GM18951 (cell line): ENCODE measurements around the gene C1orf35.
"Not testable (repeated sequence)": the region's sequence is repeated elsewhere in the genome, so short reads cannot be mapped to it uniquely, and the experiment has no call there.

Experiments used
- POLR2A ChIP-seq: IDR thresholded peaks from 4 replicates; pipeline ENCODE4 v1.6.1; 2011; ENCODE audit warnings: mild to moderate bottlenecking; ENCODE audit not compliant: insufficient read length, insufficient read depth; ENCODE audit errors: extremely low read depth
- in situ Hi-C: fragments of 300-500 bp; cut with MboI; formaldehyde crosslinking; loops from one replicate; pipeline ENCODE4 v1.12.0; 2022; ENCODE audit warnings: low sequenced_read_pairs, mixed read lengths, inconsistent platforms; ENCODE audit not compliant: unreplicated experiment

C1orf35 gene

DNA sequence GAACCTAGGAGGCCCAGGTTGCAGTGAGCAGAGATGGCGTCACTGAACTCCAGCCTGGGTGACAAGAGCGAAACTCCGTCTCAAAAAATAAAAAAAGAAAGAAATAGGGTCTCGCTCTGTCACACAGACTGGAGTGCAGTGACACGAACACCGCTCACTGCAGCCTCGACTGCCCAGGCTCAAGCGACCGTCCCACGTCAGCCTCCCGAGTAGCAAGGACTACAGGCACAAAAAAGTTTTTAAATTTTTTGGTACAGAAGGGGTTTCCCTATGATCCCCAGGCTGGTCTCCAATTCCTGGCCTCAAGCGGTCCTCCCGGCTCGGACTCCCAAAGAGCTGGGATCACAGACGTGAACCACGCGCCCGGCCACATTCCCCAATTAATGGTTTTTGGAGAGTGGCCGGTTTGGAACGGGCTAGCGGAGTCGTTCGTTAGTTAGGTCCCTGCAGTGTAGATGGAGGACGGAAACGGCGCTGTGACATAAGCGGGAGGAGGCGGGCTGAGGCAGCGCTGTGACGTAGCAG is 36.3 kb upstream of the C1orf35 start:
- TF ChIP-seq POLR2A: no peak
- in situ Hi-C loops: no loop called here

DNA sequence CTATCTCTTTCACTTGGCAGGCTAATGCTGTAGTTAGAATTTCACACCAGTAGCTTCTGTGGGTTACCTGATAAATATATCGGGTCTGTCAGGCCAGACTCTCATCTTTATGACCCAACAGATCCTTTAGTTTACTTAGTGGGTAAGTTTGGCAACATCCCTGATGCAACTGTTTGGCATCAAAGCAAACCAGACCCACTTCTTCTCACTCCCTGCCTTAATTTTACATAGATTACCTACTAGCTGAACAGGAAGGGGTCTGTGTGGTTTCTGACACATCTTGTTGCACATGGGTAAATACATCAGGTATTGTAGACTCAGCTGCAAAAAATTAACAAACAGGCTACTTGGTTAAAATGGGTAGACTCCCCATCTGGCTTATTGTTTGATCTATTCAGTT is 33.8 kb upstream of the C1orf35 start:
- in situ Hi-C loops: no loop called here
- no peak for TF ChIP-seq POLR2A

DNA sequence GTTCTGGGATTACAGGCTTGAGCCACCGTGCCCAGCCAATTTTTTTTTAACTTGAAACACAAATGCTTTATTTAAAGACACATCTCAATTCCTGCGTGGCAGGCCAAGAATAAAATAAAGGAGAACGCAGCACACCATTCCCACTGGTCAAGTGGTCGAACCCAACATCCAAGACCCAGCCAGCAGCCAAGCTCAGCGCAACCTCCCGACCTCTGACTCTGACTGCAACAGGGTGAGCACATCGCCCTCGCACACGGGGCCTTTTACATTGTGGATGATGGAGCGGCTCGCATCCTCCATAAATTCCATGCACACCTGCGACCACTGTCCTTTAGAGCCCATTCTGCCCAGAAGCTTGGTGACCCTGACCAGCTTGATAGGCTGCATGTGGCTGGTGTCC is 31.5 kb upstream of the C1orf35 start:
- in situ Hi-C loops: no loop called here

DNA sequence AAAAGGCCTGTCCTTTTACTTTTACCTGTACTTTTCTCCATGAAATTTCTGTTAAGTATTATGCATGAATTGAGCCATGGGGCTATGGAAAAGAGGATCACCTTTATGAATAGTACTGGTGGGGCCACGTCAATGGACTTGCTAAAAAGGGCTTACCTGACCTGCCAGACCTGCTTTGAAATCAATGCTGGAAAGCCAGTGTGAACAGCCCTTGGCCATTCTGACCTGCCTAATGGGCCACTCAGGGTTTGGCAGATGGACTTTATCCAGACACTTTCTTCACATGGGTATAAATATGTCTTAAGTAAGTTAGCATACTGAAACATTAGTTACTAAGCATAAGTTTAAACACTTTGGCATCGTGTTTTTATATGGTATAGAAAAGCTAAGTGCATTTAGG is 28.6 kb upstream of the C1orf35 start:
- in situ Hi-C loops: no loop called here
- no peak for TF ChIP-seq POLR2A

More for the DNA sequence above, 31.5 kb upstream of the C1orf35 start:
- no peak for TF ChIP-seq POLR2A

DNA sequence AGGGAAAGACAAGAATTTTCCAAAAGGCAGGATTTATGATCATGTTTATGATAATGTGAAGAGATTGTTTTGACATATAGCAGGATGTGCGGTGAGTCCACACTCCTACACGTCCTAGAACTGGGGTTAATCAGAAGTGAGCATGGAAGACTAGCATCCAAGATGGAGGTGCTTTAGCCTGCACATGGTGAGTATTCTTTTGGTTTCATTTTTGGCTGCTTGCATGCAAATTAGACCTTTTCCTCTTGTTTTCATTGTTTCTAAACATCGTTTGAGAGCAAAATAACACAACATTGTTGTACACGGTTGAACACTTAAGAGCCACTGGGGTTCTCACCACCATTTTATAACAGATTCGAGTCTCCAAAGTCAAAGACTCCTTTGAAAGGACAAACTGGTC is 22.1 kb upstream of the C1orf35 start:
- TF ChIP-seq POLR2A: no peak
- in situ Hi-C loops: no loop called here

DNA sequence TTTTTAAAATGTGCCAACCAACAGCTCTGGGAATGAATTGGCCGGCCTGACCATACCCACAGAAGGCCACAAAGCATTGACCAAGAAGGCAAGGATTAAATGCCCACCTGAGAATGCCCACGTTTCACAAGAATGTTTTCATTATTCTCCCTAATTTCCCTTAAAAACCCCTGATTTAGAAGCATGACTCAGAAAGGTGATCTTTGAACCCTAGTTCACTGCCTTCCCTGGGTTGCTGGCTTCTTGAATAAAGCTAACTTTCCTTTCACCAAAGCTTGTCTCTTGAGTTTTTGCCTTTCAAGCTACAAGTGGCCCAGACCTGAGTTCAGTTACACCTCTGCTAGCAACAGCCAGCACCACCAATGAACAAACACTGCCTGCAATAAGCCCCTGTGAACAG is 20.4 kb upstream of the C1orf35 start:
- TF ChIP-seq POLR2A: no peak
- in situ Hi-C loops: no loop called here

DNA sequence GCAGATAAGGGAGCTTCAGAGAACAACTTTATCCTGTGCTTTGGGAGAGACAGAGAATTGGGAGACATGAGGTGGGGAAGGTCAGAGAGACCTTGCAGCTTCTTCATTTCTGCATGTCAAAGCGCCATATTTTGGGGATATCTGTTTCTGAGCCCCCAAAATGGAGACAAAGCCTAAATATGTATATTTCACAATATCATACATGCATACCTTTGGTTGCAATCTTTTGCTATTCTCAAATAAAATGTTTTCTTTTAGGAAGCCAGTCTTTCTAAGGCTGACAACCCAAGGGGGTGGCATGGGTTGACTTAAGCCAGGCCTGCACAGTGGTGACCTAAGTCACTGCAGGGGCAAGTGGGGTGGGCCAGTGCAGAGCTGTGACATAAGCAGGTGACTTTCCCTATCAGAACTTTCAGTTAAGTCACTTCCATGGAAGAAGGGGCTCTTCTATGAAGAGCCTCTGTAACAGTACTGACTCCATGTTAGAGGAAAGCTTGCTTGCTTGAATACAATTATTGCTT is 19.9 kb upstream of the C1orf35 start:
- no peak for TF ChIP-seq POLR2A
- in situ Hi-C loops: no loop called here

DNA sequence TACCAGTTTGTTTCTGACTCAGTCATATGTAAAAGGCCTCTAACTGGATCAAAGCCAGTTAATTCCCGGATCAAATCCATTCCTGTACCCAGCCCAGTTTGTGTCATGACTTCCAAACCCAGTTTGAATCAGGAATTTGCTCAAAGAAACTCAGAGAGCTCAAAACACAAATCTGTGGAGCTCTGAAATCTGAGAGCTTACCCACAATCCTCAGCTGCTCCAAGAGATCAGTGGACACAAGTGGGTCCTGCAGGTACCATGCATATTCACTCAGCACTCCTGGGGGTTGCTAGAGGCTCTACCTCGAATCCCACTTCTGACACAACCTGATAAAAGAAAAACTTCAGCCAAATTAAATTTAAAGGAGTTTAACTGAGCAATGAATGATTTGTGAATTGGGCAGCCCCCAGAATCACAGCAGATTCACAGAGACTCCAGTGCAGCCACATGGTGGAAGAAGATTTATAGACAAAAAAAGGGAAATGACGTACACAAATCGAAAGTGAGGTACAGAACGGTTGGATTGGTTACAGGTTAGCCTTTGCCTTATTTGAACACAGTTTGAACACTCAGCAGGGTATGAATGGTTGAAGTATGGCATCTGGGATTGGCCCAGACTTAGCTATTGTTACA is 17.8 kb upstream of the C1orf35 start:
- in situ Hi-C loops: no loop called here
- no peak for TF ChIP-seq POLR2A

DNA sequence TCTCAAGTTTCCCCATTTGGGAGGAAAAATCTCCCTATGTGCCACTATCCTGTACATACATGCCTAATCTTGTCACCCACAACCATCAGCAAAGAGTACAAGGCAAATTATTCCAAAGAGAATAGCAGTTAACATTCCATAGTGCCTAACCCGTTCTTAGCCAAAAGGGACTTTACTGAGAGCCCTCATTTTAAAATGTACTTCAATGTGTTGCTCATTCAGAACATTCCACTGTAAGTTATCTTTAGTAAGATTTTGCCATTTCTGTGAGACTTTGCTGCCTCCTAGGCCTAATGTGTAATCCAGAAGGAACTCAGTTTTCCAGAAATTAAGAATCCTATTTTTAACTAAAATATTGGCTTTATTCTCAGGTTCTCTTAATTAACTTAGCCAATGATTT is 17.2 kb upstream of the C1orf35 start:
- no peak for TF ChIP-seq POLR2A
- in situ Hi-C loops: no loop called here

DNA sequence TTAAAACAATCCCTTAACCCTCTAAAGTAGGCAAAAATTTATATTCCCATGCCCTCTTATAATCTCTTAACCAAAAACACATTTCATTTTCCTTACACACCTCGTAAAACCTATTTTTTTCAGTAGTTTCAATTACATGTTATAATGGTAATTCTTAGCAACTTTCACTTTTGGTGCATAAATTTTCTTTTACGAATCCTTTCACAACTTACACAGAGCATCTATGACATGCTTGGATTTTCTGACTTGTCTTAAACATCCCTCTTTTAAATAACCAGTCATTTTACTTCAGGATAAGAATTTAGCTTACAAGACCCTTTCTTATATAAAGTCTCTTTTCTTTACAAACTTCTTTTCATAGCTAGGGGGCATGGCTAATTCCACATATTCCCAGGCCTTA is 14.9 kb upstream of the C1orf35 start:
- in situ Hi-C loops: no loop called here

DNA sequence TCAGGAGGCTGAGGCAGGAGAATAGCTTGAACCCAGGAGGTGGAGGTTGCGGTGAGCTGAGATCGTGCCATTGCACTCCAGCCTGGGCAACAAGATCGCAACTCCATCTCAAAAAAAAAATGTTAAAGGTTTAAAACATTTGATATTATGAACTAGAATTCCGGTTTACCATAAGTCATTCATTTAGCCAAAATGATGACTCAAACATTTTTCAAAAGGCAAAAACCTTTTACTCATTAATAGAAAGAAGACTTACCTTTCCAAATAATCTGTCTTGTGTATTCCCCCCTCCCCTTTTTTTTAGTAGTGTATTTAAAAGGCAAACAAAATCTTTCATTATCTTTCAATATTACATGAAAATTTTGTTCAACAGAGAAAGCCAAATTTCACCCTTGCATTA is 14.2 kb upstream of the C1orf35 start:
- in situ Hi-C loops: no loop called here
- no peak for TF ChIP-seq POLR2A

More for the DNA sequence above, 14.9 kb upstream of the C1orf35 start:
- TF ChIP-seq POLR2A: no peak

DNA sequence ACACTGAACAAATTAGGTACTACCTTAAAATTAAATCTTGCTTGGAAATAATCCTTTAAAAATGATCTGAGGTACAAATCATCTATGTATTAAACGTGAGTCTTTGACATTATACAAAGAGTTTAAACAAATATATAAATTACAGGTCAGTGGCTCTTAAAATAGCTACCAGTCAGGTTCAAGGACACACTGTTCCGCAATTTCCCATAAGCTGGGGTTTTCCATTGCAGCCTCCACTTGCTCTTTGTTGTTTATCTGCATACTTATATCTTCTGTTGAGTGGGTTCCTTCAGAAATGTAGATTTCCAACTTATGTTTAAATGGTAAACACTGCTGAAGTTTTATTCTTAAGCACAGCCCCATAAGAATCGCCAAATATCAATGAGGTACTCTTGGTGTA is 11.7 kb upstream of the C1orf35 start:
- in situ Hi-C loops: no loop called here
- no peak for TF ChIP-seq POLR2A

DNA sequence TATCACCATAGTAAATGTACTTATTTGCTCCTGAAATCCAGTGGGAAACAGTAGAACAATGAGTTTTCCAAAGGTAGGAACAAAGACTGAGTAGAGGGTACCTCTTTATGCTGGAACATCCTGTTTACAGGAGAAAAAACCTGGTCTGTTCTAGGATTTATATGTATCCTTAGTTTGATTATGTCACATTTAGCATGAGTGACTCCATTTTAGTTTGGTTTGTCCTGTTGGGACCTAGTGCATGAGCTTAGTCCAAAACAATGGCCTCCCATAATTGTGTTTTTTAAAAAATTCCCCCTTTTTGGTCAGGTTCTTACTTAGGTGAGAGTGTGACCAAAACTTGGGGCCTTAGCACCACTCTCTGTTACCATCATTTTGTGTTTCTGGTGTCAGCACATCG is 9.5 kb upstream of the C1orf35 start:
- no peak for TF ChIP-seq POLR2A
- in situ Hi-C loops: no loop called here

DNA sequence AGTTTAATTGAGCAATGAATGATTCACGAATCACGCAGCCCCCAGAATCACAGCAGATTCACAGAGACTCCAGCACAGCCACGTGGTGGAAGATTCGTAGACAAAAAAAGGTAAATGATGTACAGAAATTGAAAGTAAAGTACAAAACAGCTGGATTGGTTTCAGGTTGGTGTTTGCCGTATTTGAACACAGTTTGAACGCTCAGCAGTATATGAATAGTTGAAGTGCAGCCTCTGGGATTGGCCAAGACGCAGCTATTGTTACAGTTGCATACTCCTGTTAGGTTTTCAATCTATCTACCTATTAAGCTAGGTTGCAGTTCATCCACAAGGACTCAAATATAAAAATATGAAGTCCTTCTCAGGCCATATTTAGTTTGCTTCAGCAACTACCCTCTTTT is 9.0 kb upstream of the C1orf35 start:
- in situ Hi-C loops: no loop called here
- TF ChIP-seq POLR2A: no peak

DNA sequence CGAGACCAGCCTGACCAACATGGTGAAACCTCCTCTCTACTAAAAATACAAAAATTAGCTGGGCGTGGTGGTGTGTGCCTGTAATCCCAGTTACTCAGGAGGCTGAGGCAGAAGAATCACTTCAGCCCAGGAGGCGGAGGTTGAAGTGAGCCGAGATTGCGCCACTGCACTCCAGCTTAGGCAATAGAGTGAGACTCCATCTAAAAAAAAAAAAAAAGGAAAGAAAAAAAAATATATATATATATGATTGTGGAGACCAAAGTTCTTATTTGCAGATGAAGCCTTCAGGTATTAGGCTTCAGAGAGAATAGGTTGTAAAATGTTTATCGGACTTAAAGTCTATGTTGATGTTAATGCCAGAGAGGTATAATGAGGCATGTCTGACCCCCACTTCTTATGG is 8.2 kb upstream of the C1orf35 start:
- in situ Hi-C loops: not testable (repeated sequence)
